OCI-LY1 (cell line): ENCODE data around the gene KIRREL3.

Source experiments
- EZH2 ChIP-seq: fragments of 200-600 bp; sonication (generic), shearing (Covaris generic); IDR thresholded peaks from 2 replicates; pipeline ENCODE4 v1.8.0; 2017; ENCODE audit warnings: borderline replicate concordance, mixed run types, mild to moderate bottlenecking, antibody characterized with exemption, low read length, moderate library complexity, mixed read lengths
- TF ChIP-seq, protein P1 (sequence below): fragments of 200-600 bp; sonication (generic), shearing (Covaris generic); IDR thresholded peaks from 2 replicates; pipeline ENCODE4 v1.5.1; 2017; ENCODE audit warnings: mild to moderate bottlenecking, antibody characterized with exemption, low read length, moderate library complexity, mixed read lengths

- no peak for TF ChIP-seq EZH2
- TF ChIP-seq, protein P1, sequence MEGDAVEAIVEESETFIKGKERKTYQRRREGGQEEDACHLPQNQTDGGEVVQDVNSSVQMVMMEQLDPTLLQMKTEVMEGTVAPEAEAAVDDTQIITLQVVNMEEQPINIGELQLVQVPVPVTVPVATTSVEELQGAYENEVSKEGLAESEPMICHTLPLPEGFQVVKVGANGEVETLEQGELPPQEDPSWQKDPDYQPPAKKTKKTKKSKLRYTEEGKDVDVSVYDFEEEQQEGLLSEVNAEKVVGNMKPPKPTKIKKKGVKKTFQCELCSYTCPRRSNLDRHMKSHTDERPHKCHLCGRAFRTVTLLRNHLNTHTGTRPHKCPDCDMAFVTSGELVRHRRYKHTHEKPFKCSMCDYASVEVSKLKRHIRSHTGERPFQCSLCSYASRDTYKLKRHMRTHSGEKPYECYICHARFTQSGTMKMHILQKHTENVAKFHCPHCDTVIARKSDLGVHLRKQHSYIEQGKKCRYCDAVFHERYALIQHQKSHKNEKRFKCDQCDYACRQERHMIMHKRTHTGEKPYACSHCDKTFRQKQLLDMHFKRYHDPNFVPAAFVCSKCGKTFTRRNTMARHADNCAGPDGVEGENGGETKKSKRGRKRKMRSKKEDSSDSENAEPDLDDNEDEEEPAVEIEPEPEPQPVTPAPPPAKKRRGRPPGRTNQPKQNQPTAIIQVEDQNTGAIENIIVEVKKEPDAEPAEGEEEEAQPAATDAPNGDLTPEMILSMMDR = no peak
Measured at GRCh38 chr11:126384449-126385070, 616.0 kb downstream of the KIRREL3 start.
